Measurements from ENCODE around the gene ACIN1.

GRCh38 chr14:23044840-23045239 is 50.1 kb downstream of the ACIN1 start:
- no peak for TF ChIP-seq EZH2 (IDR thresholded peaks at IDR 0.05)
- TF ChIP-seq CTCF (IDR thresholded peaks at IDR 0.05): no peak
- no peak for TF ChIP-seq EZH2phosphoT487 (IDR thresholded peaks at IDR 0.05)

Measured in neural progenitor cell (in vitro differentiated cells).